K562 (cell line): Measurements from ENCODE around the gene PIK3AP1.

Source experiments
- BACH1 ChIP-seq: fragments of 200-800 bp; sonication (Bioruptor generic); IDR thresholded peaks from 2 replicates; pipeline ENCODE4 v1.6.1; 2016; ENCODE audit warnings: missing genetic modification characterization, missing compliant biosample characterization
- CBX5 ChIP-seq: IDR thresholded peaks from 2 replicates; pipeline ENCODE4 v1.6.1; 2014; ENCODE audit warnings: low read depth, borderline replicate concordance
- POLR2AphosphoS5 ChIP-seq: IDR thresholded peaks from 2 replicates; pipeline ENCODE4 v1.6.1; 2011; ENCODE audit warnings: mild to moderate bottlenecking, low read depth, low read length, moderate library complexity; ENCODE audit not compliant: control insufficient read depth, insufficient read depth
- POLR2H ChIP-seq: IDR thresholded peaks from 2 replicates; pipeline ENCODE4 v1.6.1; 2016; ENCODE audit warnings: missing genetic modification characterization, low read depth, mild to moderate bottlenecking, control low read depth, missing compliant biosample characterization, moderate library complexity
- SIN3A ChIP-seq, 2 experiments: fragments of 150-350 bp in 1 of 2; IDR thresholded peaks; 2 replicates each; pipeline ENCODE4 v1.6.1; 2011 to 2016; ENCODE audit warnings: borderline replicate concordance in 2 of 2, low read depth in 2 of 2, low read length in 2 of 2, mild to moderate bottlenecking in 2 of 2, moderate library complexity in 2 of 2; ENCODE audit not compliant: control insufficient read depth in 1 of 2
- SNRNP70 ChIP-seq: fragments of 200-400 bp; formaldehyde crosslinking; optimal IDR thresholded peaks from 2 replicates; pipeline ENCODE3; 2017; ENCODE audit warnings: low read depth, low read length
- SREBF2 ChIP-seq: sonication (generic); formaldehyde crosslinking; IDR thresholded peaks from 2 replicates; pipeline ENCODE4 v1.4.0; 2020; ENCODE audit warnings: mild to moderate bottlenecking, missing genetic modification reagents
- ZFPM2 ChIP-seq: fragments of 250-450 bp; sonication (Bioruptor Pico); IDR thresholded peaks from 2 replicates; pipeline ENCODE4 v1.5.1; 2022; ENCODE audit warnings: mild to moderate bottlenecking
- ZNF699 ChIP-seq: fragments of 250-450 bp; sonication (Bioruptor Pico); IDR thresholded peaks from 2 replicates; pipeline ENCODE4 v1.8.0; 2021; ENCODE audit warnings: mild to moderate bottlenecking, moderate library complexity; ENCODE audit not compliant: insufficient replicate concordance
- TF ChIP-seq, protein P1 (sequence below): fragments of 450-650 bp; IDR thresholded peaks from 2 replicates; pipeline ENCODE4 v1.6.1; 2016; ENCODE audit warnings: mild to moderate bottlenecking, moderate library complexity
- TF ChIP-seq, protein P2 (sequence below): fragments of 200-800 bp; sonication (Bioruptor generic); IDR thresholded peaks from 2 replicates; pipeline ENCODE4 v1.6.1; 2017; ENCODE audit warnings: missing genetic modification characterization, missing compliant biosample characterization

GRCh38 chr10:96752375-96752774 is 32.1 kb upstream of the PIK3AP1 start:
- TF ChIP-seq BACH1 (no peak; the same call in 1 of the 2 replicates), ZFPM2 (CRISPR knock-in tag) (no peak), POLR2AphosphoS5 (no peak), CBX5 (no peak), SREBF2 (CRISPR knock-in tag) (no peak), SNRNP70 (no peak), POLR2H (no peak), ZNF699 (CRISPR knock-in tag) (no peak), SIN3A (IDR thresholded peaks at IDR 0.05; ENCODE audit: borderline replicate concordance in 2 of 2, control insufficient read depth in 1 of 2, low read depth in 2 of 2, low read length in 2 of 2) (no peak)
- TF ChIP-seq, protein P1, sequence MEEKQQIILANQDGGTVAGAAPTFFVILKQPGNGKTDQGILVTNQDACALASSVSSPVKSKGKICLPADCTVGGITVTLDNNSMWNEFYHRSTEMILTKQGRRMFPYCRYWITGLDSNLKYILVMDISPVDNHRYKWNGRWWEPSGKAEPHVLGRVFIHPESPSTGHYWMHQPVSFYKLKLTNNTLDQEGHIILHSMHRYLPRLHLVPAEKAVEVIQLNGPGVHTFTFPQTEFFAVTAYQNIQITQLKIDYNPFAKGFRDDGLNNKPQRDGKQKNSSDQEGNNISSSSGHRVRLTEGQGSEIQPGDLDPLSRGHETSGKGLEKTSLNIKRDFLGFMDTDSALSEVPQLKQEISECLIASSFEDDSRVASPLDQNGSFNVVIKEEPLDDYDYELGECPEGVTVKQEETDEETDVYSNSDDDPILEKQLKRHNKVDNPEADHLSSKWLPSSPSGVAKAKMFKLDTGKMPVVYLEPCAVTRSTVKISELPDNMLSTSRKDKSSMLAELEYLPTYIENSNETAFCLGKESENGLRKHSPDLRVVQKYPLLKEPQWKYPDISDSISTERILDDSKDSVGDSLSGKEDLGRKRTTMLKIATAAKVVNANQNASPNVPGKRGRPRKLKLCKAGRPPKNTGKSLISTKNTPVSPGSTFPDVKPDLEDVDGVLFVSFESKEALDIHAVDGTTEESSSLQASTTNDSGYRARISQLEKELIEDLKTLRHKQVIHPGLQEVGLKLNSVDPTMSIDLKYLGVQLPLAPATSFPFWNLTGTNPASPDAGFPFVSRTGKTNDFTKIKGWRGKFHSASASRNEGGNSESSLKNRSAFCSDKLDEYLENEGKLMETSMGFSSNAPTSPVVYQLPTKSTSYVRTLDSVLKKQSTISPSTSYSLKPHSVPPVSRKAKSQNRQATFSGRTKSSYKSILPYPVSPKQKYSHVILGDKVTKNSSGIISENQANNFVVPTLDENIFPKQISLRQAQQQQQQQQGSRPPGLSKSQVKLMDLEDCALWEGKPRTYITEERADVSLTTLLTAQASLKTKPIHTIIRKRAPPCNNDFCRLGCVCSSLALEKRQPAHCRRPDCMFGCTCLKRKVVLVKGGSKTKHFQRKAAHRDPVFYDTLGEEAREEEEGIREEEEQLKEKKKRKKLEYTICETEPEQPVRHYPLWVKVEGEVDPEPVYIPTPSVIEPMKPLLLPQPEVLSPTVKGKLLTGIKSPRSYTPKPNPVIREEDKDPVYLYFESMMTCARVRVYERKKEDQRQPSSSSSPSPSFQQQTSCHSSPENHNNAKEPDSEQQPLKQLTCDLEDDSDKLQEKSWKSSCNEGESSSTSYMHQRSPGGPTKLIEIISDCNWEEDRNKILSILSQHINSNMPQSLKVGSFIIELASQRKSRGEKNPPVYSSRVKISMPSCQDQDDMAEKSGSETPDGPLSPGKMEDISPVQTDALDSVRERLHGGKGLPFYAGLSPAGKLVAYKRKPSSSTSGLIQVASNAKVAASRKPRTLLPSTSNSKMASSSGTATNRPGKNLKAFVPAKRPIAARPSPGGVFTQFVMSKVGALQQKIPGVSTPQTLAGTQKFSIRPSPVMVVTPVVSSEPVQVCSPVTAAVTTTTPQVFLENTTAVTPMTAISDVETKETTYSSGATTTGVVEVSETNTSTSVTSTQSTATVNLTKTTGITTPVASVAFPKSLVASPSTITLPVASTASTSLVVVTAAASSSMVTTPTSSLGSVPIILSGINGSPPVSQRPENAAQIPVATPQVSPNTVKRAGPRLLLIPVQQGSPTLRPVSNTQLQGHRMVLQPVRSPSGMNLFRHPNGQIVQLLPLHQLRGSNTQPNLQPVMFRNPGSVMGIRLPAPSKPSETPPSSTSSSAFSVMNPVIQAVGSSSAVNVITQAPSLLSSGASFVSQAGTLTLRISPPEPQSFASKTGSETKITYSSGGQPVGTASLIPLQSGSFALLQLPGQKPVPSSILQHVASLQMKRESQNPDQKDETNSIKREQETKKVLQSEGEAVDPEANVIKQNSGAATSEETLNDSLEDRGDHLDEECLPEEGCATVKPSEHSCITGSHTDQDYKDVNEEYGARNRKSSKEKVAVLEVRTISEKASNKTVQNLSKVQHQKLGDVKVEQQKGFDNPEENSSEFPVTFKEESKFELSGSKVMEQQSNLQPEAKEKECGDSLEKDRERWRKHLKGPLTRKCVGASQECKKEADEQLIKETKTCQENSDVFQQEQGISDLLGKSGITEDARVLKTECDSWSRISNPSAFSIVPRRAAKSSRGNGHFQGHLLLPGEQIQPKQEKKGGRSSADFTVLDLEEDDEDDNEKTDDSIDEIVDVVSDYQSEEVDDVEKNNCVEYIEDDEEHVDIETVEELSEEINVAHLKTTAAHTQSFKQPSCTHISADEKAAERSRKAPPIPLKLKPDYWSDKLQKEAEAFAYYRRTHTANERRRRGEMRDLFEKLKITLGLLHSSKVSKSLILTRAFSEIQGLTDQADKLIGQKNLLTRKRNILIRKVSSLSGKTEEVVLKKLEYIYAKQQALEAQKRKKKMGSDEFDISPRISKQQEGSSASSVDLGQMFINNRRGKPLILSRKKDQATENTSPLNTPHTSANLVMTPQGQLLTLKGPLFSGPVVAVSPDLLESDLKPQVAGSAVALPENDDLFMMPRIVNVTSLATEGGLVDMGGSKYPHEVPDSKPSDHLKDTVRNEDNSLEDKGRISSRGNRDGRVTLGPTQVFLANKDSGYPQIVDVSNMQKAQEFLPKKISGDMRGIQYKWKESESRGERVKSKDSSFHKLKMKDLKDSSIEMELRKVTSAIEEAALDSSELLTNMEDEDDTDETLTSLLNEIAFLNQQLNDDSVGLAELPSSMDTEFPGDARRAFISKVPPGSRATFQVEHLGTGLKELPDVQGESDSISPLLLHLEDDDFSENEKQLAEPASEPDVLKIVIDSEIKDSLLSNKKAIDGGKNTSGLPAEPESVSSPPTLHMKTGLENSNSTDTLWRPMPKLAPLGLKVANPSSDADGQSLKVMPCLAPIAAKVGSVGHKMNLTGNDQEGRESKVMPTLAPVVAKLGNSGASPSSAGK = no peak
- TF ChIP-seq, protein P2, sequence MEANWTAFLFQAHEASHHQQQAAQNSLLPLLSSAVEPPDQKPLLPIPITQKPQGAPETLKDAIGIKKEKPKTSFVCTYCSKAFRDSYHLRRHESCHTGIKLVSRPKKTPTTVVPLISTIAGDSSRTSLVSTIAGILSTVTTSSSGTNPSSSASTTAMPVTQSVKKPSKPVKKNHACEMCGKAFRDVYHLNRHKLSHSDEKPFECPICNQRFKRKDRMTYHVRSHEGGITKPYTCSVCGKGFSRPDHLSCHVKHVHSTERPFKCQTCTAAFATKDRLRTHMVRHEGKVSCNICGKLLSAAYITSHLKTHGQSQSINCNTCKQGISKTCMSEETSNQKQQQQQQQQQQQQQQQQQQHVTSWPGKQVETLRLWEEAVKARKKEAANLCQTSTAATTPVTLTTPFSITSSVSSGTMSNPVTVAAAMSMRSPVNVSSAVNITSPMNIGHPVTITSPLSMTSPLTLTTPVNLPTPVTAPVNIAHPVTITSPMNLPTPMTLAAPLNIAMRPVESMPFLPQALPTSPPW (CRISPR knock-in tag) = no peak
